ENCODE measurements around the gene DHRS13.
A peak's percentile ranks its signal among the peaks of the same experiment; 100 is the strongest.
"Not testable (repeated sequence)": the region's sequence is repeated elsewhere in the genome, so short reads cannot be mapped to it uniquely, and the experiment has no call there.

The DHRS13 gene

GRCh38 chr17:28940142-28940541, 37.3 kb upstream of the DHRS13 start:
- Histone ChIP-seq H3K4me3 (ENCODE audit: low read length) (no peak overlapping the region), H3K36me3 (ENCODE audit: control insufficient read depth, insufficient read depth, low read length) (no peaks in the 10 kb centered on the region), H3K56ac (ENCODE audit: low read length) (no peak overlapping the region), H3K4ac (ENCODE audit: low read depth, low read length) (no peak overlapping the region), H3K23ac (ENCODE audit: low read length) (no peak overlapping the region), H2BK15ac (replicated peaks; ENCODE audit: low read depth) (no peak overlapping the region), H2BK120ac (ENCODE audit: low read depth, low read length) (no peak overlapping the region), H3K27me3 (ENCODE audit: insufficient read depth, low read length, poor library complexity) (no peaks in the 10 kb centered on the region), H3K4me2 (ENCODE audit: low read length) (no peak overlapping the region), H4K5ac (ENCODE audit: low read length) (no peak overlapping the region), H3K27ac (ENCODE audit: low read depth, low read length) (no peak overlapping the region), H2AK5ac (ENCODE audit: low read length) (no peak overlapping the region), H2BK5ac (ENCODE audit: low read length) (no peak overlapping the region), H3K18ac (ENCODE audit: low read length) (no peak overlapping the region), H3K79me1 (ENCODE audit: low read length) (peaks cover 16% of the 10 kb centered on the region), H3K4me1 (ENCODE audit: control insufficient read depth, low read depth, low read length) (peaks cover 12% of the 10 kb centered on the region), H3K79me2 (ENCODE audit: control insufficient read depth, insufficient read depth, low read length) (peaks cover 82% of the 10 kb centered on the region), H3K9ac (ENCODE audit: low read length) (no peak overlapping the region), H4K8ac (ENCODE audit: low read depth, low read length) (peak overlapping the region; percentile 40)
- WGBS (ENCODE audit: extremely low coverage, insufficient coverage, low lambda C conversion rate) = no CpG with 5 or more reads among the region's 3 CpGs
- no peak for DNase-seq

DNA sequence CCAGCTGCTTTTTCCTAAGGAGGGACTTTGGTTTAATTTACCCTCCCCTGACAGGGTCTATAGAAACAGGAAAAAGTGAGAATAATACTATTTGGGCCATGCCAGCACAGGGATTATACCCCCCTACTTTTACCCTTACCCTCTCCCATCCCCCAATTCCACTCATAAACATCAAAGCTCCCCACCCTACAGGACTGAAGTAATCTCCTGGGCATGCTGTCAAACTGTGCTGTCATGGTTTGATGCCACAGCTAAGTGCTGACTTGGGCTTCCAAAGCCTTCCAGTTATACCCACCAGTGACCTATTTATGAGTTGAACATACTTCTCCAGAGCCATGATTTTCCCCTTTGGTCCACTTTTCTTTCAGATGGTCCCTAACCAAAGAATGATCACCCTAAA, 35.7 kb upstream of the DHRS13 start:
- H2BK15ac ChIP-seq (replicated peaks; ENCODE audit: low read depth) = no peak overlapping the region
- H3K4me3 ChIP-seq (ENCODE audit: low read length) = no peak overlapping the region
- no peak overlapping the region for H3K9ac ChIP-seq (ENCODE audit: low read length)
- no peak overlapping the region for H3K56ac ChIP-seq (ENCODE audit: low read length)
- H3K4me1 ChIP-seq (ENCODE audit: control insufficient read depth, low read depth, low read length) = peaks cover 12% of the 10 kb centered on the region
- H3K27ac ChIP-seq (ENCODE audit: low read depth, low read length) = no peak overlapping the region
- peaks cover 21% of the 10 kb centered on the region for H3K79me1 ChIP-seq (ENCODE audit: low read length)
- H2AK5ac ChIP-seq (ENCODE audit: low read length) = no peak overlapping the region
- H3K23ac ChIP-seq (ENCODE audit: low read length) = no peak overlapping the region
- H3K4me2 ChIP-seq (ENCODE audit: low read length) = no peak overlapping the region
- H3K18ac ChIP-seq (ENCODE audit: low read length) = no peak overlapping the region
- no peak overlapping the region for H4K5ac ChIP-seq (ENCODE audit: low read length)
- H3K36me3 ChIP-seq (ENCODE audit: control insufficient read depth, insufficient read depth, low read length) = no peaks in the 10 kb centered on the region
- no peak overlapping the region for H2BK120ac ChIP-seq (ENCODE audit: low read depth, low read length)
- H3K27me3 ChIP-seq (ENCODE audit: insufficient read depth, low read length, poor library complexity) = no peaks in the 10 kb centered on the region
- no peak overlapping the region for H3K4ac ChIP-seq (ENCODE audit: low read depth, low read length)
- no peak for DNase-seq
- H2BK5ac ChIP-seq (ENCODE audit: low read length) = no peak overlapping the region
- H4K8ac ChIP-seq (ENCODE audit: low read depth, low read length) = no peak overlapping the region
- peaks cover 77% of the 10 kb centered on the region for H3K79me2 ChIP-seq (ENCODE audit: control insufficient read depth, insufficient read depth, low read length)

GRCh38 chr17:28937044-28937729, 34.3 kb upstream of the DHRS13 start:
- Histone ChIP-seq H3K36me3 (ENCODE audit: control insufficient read depth, insufficient read depth, low read length) (no peaks in the 10 kb centered on the region), H4K5ac (ENCODE audit: low read length) (no peak overlapping the region), H3K27me3 (ENCODE audit: insufficient read depth, low read length, poor library complexity) (no peaks in the 10 kb centered on the region), H3K4me3 (ENCODE audit: low read length) (no peak overlapping the region), H3K79me2 (ENCODE audit: control insufficient read depth, insufficient read depth, low read length) (peaks cover 80% of the 10 kb centered on the region), H2BK5ac (ENCODE audit: low read length) (no peak overlapping the region), H3K4ac (ENCODE audit: low read depth, low read length) (no peak overlapping the region), H3K18ac (ENCODE audit: low read length) (no peak overlapping the region), H3K4me1 (ENCODE audit: control insufficient read depth, low read depth, low read length) (peaks cover 12% of the 10 kb centered on the region), H4K8ac (ENCODE audit: low read depth, low read length) (no peak overlapping the region), H2BK120ac (ENCODE audit: low read depth, low read length) (no peak overlapping the region), H3K79me1 (ENCODE audit: low read length) (peaks cover 27% of the 10 kb centered on the region), H3K9ac (ENCODE audit: low read length) (no peak overlapping the region), H3K4me2 (ENCODE audit: low read length) (no peak overlapping the region), H3K27ac (ENCODE audit: low read depth, low read length) (no peak overlapping the region), H2AK5ac (ENCODE audit: low read length) (no peak overlapping the region), H2BK15ac (replicated peaks; ENCODE audit: low read depth) (no peak overlapping the region), H3K56ac (ENCODE audit: low read length) (no peak overlapping the region), H3K23ac (ENCODE audit: low read length) (no peak overlapping the region)
- no CpG with 5 or more reads among the region's 5 CpGs for WGBS (ENCODE audit: extremely low coverage, insufficient coverage, low lambda C conversion rate)
- DNase-seq = no peak

DNA sequence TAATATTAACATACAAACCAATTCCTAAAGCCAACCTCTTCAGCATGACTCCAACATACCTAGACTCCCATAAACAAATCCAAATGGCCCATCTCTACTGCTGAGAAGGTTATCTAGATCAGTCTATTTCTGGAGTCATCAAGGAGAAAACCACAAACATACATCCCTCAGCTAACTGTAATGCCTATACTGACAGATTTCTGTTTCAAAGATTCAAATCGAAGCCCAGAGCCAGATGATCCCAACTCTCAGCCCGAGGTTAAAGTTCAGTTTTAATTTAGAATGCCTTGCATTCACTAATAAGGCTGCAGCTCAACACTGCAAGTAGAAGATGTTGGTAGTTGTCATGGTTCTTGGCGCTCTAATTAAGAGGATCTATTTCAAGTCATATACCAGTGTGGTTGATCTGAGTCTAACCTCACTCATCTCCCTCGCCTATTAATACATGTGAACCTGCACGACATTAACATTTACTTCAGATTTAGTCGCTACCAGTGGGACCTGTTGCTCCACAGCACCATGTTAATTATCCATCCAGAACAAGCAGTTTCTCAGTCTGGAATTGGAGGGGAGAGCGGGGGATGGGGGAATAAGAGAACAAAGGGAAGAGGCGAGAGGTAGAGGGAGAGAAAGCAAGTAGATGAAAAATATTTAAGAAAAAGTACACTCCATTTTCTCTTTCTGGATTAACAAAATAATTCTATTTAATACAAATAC, 33.0 kb upstream of the DHRS13 start:
- WGBS (ENCODE audit: extremely low coverage, insufficient coverage, low lambda C conversion rate) = no CpG with 5 or more reads among the region's 8 CpGs
- Histone ChIP-seq H2BK5ac (ENCODE audit: low read length) (no peak overlapping the region), H3K27me3 (ENCODE audit: insufficient read depth, low read length, poor library complexity) (no peaks in the 10 kb centered on the region), H4K8ac (ENCODE audit: low read depth, low read length) (no peak overlapping the region), H3K27ac (ENCODE audit: low read depth, low read length) (no peak overlapping the region), H3K79me1 (ENCODE audit: low read length) (peaks cover 25% of the 10 kb centered on the region), H3K4ac (ENCODE audit: low read depth, low read length) (no peak overlapping the region), H3K56ac (ENCODE audit: low read length) (no peak overlapping the region), H2BK15ac (replicated peaks; ENCODE audit: low read depth) (no peak overlapping the region), H3K23ac (ENCODE audit: low read length) (no peak overlapping the region), H4K5ac (ENCODE audit: low read length) (no peak overlapping the region), H3K36me3 (ENCODE audit: control insufficient read depth, insufficient read depth, low read length) (no peaks in the 10 kb centered on the region), H3K9ac (ENCODE audit: low read length) (no peak overlapping the region), H3K79me2 (ENCODE audit: control insufficient read depth, insufficient read depth, low read length) (peaks cover 76% of the 10 kb centered on the region), H3K4me2 (ENCODE audit: low read length) (no peak overlapping the region), H2AK5ac (ENCODE audit: low read length) (no peak overlapping the region), H3K18ac (ENCODE audit: low read length) (no peak overlapping the region), H3K4me3 (ENCODE audit: low read length) (no peak overlapping the region), H2BK120ac (ENCODE audit: low read depth, low read length) (no peak overlapping the region), H3K4me1 (ENCODE audit: control insufficient read depth, low read depth, low read length) (peaks cover 12% of the 10 kb centered on the region)
- DNase-seq = no peak

GRCh38 chr17:28934508-28934907, 31.6 kb upstream of the DHRS13 start:
- H3K36me3 ChIP-seq (ENCODE audit: control insufficient read depth, insufficient read depth, low read length); H3K4me2 ChIP-seq (ENCODE audit: low read length); H4K5ac ChIP-seq (ENCODE audit: low read length); H3K56ac ChIP-seq (ENCODE audit: low read length); H2BK5ac ChIP-seq (ENCODE audit: low read length); H2BK15ac ChIP-seq (replicated peaks; ENCODE audit: low read depth); H3K9ac ChIP-seq (ENCODE audit: low read length); H3K27me3 ChIP-seq (ENCODE audit: insufficient read depth, low read length, poor library complexity); DNase-seq; H3K4me3 ChIP-seq (ENCODE audit: low read length); H3K23ac ChIP-seq (ENCODE audit: low read length); H3K27ac ChIP-seq (ENCODE audit: low read depth, low read length); H3K18ac ChIP-seq (ENCODE audit: low read length); H2AK5ac ChIP-seq (ENCODE audit: low read length); H3K4ac ChIP-seq (ENCODE audit: low read depth, low read length); H2BK120ac ChIP-seq (ENCODE audit: low read depth, low read length); H4K8ac ChIP-seq (ENCODE audit: low read depth, low read length): not testable (repeated sequence)
- H3K79me2 ChIP-seq (ENCODE audit: control insufficient read depth, insufficient read depth, low read length) = peaks cover 75% of the 10 kb centered on the region
- peaks cover 27% of the 10 kb centered on the region for H3K79me1 ChIP-seq (ENCODE audit: low read length)
- peaks cover 12% of the 10 kb centered on the region for H3K4me1 ChIP-seq (ENCODE audit: control insufficient read depth, low read depth, low read length)
- no CpG with 5 or more reads among the region's 8 CpGs for WGBS (ENCODE audit: extremely low coverage, insufficient coverage, low lambda C conversion rate)
